GM08714 (cell line): ENCODE data around the gene SLC25A12.
"Not testable (repeated sequence)": the region's sequence is repeated elsewhere in the genome, so short reads cannot be mapped to it uniquely, and the experiment has no call there.

ENCODE experiments used
- H3K4me3 ChIP-seq: fragments of 200-500 bp; sonication (Bioruptor generic); 2 replicates; pipeline ENCODE4 v1.5.1; 2014; ENCODE audit warnings: mild to moderate bottlenecking, low read length, inconsistent platforms
- ZNF274 ChIP-seq: IDR thresholded peaks from 2 replicates; pipeline ENCODE4 v1.6.1; 2012; ENCODE audit warnings: mild to moderate bottlenecking, low read depth, low read length

The SLC25A12 gene

DNA sequence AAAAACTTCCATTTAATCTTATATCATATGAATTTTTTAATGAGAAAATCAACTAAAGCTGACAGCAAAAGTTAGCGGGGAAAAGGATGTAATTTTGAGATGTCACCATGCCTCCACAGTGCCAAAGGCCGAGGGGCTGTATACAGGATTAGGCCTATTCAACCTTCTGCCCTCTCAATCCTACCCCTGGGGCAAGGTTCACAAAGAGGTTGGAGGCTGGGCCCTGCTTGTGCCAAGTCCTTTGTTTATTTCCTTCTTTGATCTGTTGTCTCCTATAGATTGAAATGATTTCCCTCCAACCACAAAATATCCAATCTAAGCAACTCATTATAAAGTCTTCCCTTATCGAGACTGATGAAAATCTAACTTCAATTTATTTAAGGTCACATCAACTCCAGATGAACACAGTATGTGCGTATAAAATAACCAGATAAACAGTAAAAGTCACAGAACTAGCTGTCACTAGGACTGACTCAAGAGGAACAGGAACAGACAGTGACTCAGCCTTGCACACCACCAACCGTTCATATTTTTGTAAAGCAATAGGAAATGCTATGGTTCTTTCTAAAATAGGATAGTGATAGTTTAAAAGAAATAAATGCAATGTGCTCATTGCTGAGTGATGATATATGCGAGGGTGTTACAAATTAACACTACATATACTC, 95.8 kb downstream of the SLC25A12 start:
- no peak overlapping the region for H3K4me3 ChIP-seq

DNA sequence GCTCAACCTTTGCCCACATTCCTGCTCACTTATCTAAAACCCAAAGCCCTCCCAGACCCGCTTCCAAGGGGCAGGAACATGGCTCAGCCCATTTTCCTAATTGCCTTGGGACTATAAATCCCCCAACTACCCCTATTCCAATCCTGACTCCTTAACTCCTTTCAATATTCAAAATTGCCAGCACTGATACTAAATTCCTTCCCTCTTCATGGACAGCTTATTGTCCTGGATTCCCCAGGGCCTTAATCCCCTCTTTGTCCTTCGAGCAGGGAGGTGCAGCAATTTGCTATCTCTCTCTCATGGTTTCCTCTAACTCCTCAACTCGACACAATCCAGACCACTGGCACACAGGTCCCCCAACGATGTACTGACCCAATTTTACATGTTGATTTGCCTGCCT, 99.1 kb downstream of the SLC25A12 start:
- TF ChIP-seq ZNF274: no peak
- no peak overlapping the region for H3K4me3 ChIP-seq

More for the DNA sequence above, 95.8 kb downstream of the SLC25A12 start:
- no peak for TF ChIP-seq ZNF274

DNA sequence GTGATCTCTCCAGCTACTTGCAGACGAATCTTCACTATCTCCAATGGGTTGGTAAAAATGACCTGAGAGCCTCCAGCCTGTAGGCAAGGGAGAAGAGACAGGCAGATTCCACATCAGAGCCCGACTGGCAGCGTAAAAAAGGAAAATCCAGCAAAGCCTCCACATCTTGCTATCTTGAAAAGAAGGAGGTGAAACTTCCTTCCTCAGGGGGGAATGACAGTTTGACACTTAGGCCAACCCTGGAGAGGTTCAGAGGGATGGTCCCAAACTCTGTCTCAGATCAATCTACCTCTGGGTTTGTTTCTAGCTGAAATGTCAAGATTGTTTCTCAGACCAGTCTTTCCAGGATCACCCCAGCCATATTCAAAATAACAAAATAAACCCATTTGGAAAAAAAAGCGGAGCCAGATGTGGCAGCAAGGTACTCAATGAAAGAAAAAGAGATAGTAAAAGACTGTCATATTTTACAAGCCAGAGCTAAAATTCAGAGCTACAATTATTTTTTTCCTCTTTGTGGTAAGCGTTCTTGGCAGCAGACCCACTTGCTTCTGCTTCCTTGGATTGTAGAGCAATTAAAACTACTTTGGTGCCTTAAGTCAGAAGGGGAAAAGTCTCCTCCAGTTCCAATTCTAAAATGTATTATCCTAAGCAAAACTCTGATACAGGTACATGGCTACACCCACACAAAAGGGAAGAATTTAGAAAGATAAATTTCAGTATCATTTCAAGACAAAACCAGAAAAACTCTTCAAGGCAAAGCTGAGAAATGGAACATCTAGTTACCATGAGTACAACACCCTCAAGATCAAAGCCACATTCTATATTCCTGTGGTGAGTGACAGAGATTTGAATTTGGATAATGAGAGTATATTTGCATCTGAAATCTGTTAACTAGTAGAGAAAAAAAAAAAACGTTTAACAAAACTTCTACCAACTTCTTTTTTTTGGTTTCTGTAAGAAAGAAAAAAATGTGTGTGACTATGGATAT, 100.1 kb downstream of the SLC25A12 start:
- no peak for TF ChIP-seq ZNF274
- no peak overlapping the region for H3K4me3 ChIP-seq

DNA sequence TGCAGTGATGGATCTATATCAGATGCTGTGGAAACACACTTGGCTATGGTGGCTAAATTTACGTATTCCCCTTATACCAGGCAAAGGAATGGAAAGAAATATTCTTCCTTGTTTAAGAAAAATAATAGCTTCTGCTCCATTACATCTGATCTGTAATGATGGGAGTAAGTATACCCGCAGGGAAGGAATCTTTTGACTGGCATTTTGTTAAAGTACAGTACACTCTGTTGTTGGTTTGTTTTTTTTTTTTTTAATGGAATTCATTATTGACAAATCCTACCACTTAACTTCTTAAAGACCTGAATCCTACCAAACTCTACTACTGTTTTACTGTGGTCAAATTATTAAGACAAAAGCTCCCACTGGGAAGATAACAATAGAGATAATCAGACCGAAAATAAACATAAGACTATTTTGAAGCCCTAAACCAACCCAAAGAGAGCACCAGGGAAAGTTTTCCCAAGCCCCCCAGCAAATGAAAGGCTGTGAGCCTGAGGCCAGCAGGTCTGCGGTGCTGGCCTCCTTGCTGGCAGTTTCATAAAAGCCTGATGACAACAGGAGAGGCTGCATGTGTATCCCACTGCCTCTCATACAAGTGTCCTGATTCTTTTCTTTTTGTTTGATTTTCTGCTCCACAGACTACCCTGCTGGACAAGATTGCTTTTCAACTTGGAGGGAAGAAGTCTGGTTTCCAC, 101.0 kb downstream of the SLC25A12 start:
- no peak for TF ChIP-seq ZNF274

DNA sequence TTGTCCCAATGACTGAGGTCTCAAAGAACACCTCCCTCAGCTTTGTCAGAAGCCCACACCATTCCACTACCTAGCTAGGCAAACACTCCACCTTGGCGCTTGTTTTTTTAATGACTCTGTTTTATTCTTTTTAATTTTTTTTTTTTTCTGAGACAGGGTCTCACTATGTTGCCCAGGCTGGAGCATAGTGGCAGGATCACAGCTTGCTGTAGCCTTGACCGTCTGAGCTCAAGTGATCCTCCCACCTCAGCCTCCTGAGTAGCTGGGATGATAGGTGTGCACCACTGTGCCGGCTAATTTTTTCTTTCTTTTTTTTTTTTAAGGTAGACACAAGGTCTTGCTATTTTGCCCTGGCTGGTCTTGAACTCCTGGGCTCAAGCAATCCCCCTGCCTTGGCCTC, 101.9 kb downstream of the SLC25A12 start:
- H3K4me3 ChIP-seq: no peak overlapping the region
- TF ChIP-seq ZNF274: no peak

More for the DNA sequence above, 101.0 kb downstream of the SLC25A12 start:
- H3K4me3 ChIP-seq: no peak overlapping the region

DNA sequence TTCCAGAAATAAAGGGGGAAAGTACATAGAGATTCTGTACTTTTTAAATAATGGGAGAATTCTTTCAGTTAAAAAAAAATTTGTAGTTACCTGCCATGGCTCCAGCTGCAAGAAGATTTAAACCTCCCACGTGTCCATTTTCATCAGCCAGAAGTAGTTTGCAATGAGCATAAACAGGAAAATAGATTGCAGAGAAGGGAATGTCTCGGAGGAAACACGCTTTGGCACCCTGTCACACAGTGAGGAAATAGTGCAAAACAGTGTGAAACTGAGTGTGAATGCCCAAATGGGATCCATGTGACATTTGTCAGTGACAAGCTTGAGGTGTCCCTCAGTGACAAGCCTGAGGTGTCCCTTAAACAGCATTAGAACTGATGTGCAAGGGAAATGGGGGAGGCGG, 102.7 kb downstream of the SLC25A12 start:
- H3K4me3 ChIP-seq: no peak overlapping the region
- no peak for TF ChIP-seq ZNF274

DNA sequence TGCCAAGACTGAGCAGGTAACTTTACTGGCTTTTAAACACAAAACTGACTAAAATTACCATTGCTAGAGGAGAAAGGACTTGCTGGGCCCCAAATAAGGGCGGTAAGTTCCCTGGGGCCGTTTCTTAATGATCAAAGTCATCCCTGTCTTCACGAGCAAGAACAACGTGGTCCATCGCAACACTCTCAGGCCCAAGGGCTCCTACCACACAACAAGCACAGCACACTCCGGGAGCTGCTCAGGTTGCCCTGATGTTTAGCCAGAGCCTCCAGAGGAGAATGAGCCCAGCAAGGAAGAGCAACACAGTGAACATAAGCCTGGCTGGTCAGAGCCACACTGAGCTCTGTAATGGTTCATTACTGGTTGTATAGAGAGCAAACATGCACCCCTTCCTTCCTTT, 104.1 kb downstream of the SLC25A12 start:
- TF ChIP-seq ZNF274: no peak
- no peak overlapping the region for H3K4me3 ChIP-seq

DNA sequence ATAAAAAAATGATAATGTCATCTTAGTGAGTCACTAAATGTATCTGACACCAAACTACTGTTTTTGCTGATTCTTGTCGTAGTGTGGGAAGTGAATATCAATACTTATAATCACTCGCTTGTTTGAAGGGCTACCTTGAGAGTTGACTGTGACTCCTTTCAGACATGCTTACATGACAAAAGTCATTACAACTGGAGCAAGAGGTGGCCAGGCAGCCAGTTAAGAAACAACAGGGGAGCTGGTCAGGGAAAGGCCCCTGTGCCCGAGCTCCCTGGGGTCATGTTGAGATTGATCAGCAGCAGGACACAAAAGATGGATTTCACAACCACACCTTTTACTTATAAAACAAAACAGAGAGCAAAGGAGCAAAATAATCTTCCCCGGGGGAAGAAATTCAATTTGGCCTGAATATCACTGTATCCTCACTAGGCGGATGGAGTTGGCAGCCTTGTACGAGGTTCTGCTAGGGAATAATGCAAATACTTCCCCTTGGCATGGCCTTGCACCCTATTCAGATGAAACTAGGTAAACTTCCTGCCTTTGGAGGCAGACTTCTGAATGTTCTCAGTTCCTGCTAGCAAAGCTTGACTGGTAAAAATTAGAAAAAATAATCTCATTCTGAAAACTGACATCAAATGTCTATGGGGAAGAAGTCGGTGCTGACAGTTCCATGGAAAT, 105.6 kb downstream of the SLC25A12 start:
- TF ChIP-seq ZNF274: no peak
- no peak overlapping the region for H3K4me3 ChIP-seq

DNA sequence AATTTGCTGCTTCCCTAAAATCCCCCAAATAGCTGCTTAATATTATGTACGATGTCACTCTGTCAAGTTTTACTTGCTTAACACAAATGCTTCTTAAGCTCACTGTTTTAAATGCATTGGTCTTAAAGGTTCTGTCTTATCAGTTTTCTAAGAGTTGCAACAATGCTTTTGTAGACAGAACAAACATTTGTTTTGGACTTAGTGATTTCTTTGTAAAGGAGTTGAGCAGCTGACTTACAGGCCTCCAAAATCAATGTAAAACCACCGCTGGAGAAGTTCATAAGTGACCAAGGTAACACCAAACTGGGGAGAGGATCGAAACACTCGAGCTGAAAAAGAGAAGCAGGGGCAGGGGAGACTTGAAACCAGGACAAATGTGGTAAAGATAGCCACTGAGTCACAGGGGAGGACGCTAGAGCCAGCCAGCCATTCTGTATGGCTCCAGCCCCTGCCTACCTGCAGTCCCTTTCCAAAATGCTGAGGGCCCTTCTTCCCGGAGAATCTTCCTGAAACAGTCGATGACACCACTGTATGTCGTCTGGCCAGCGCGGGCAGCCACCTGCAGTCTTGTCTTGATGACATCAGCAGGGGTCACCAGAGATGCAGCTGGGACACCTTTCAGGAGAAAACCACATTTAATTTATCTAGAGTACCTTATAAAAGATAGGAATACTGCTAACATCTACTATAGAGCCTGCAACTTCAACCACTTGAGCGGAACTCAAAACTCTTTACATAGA, 106.5 kb downstream of the SLC25A12 start:
- no peak for TF ChIP-seq ZNF274
- no peak overlapping the region for H3K4me3 ChIP-seq

DNA sequence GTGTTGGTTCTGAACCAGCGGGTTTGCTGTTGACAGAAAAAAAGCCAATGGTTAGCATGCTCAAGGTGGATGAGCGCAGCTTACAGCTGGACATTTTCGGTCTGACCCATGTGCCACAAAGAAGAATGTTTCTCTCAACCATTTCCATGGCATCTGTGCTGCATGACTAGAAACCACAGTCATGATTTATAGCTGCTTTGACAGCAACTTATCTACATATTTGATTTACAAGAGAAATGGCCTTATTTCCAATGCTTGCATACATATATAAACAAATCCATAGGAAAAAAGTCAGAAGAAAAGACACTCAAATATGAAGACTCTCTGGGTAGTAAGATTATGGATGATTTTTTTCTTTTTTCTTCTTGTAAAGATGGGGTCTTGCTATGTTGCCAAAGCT, 108.6 kb downstream of the SLC25A12 start:
- no peak overlapping the region for H3K4me3 ChIP-seq
- TF ChIP-seq ZNF274: no peak

DNA sequence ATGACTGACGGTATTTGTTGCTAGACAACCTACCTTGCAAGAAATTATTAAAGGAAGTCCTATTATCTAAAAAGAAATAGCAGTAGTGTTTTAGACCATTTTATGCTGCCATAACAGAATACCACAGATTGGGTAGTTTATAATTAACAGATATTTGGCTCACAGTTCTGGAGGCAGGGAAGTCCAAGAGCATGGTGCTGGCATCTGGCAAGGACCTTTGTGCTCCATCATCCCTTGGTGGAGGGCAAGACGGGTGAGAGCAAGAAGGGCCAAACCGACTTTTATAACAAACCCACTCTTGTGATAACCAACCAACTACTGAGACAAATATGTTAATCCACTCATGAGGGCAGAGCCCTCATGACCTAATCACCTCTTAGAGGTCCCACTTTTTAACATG, 115.5 kb downstream of the SLC25A12 start:
- no peak overlapping the region for H3K4me3 ChIP-seq
- no peak for TF ChIP-seq ZNF274

DNA sequence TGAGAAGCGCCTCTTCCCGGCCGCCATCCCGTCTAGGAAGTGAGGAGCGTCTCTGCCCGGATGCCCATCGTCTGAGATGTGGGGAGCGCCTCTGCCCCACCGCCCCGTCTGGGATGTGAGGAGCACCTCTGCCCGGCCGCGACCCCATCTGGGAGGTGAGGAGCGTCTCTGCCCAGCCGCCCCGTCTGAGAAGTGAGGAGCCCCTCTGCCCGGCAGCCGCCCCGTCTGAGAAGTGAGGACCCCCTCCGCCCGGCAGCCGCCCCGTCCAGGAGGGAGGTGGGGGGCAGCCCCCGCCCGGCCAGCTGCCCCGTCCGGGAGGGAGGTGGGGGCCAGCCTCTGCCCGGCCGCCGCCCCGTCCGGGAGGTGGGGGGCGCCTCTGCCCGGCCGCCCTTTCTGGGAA, 119.5 kb downstream of the SLC25A12 start:
- not testable (repeated sequence) for H3K4me3 ChIP-seq

DNA sequence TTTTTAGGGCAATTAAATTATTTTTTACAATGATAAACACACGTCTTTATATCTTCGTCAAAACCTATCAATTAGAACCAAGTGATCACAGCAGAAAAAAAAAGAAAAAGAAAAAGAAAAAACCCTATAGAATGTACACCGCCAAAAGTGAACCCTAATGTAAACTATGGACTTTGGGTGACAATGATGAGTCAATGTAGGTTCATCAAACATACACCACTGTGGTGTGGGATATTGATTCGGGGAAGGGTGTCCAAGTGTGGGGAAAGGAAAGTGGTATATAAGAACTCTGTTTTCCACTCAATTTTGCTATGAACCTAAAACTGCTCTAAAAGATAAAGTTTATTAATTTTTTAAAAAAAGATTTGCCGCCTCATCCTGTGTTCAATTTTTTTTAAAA, 121.7 kb downstream of the SLC25A12 start:
- H3K4me3 ChIP-seq: no peak overlapping the region
- TF ChIP-seq ZNF274: no peak
